Mucosa of rectum (tissue), 2 donors: ENCODE measurements around the gene CHN1.

ENCODE experiments used
- H3K27ac ChIP-seq, 2 donors: one replicate each; pipeline ENCODE4 v1.7.0; 2013; ENCODE audit warnings: inconsistent platforms in 2 of 2, low read depth in 2 of 2, low read length in 2 of 2
- H3K27me3 ChIP-seq, 2 donors: one replicate each; pipeline ENCODE4 v1.7.0; 2013; ENCODE audit warnings: low read length in 2 of 2; ENCODE audit not compliant: control insufficient read depth in 2 of 2, insufficient read depth in 2 of 2
- H3K36me3 ChIP-seq, 2 donors: one replicate each; pipeline ENCODE4 v1.7.0; 2013; ENCODE audit warnings: low read length in 2 of 2; ENCODE audit not compliant: control insufficient read depth in 2 of 2, insufficient read depth in 2 of 2
- H3K4me1 ChIP-seq, 2 donors: one replicate each; pipeline ENCODE4 v1.7.0; 2013; ENCODE audit warnings: low read length in 2 of 2, mild to moderate bottlenecking in 1 of 2; ENCODE audit not compliant: control insufficient read depth in 2 of 2, insufficient read depth in 2 of 2
- H3K4me3 ChIP-seq, 2 donors: one replicate each; pipeline ENCODE4 v1.7.0; 2013; ENCODE audit warnings: low read length in 2 of 2
- H3K9ac ChIP-seq, 2 donors: one replicate each; pipeline ENCODE4 v1.7.0; 2013; ENCODE audit warnings: low read length in 2 of 2, low read depth in 1 of 2, mild to moderate bottlenecking in 1 of 2
- H3K9me3 ChIP-seq, 2 donors: one replicate each; pipeline ENCODE4 v1.7.0; 2013; ENCODE audit warnings: low read length in 2 of 2; ENCODE audit not compliant: control insufficient read depth in 2 of 2
- donor health status: healthy.
- donor health status: Normal muscosa, but diverticular disease.

CHN1 gene

GRCh38 chr2:175030380-175031271, 25.4 kb upstream of the CHN1 start:
- H3K4me3 ChIP-seq, result no peak overlapping the region
- H3K4me1 ChIP-seq, result peaks cover 0 to 4% of the 10 kb centered on the region in 2 donors
- H3K27ac ChIP-seq, result no peak overlapping the region
- no peak overlapping the region for H3K9ac ChIP-seq
- H3K27me3 ChIP-seq, result no peaks in the 10 kb centered on the region
- no peaks in the 10 kb centered on the region for H3K36me3 ChIP-seq
- no peaks in the 10 kb centered on the region for H3K9me3 ChIP-seq

- peak overlapping the region in 1 of 2 donors; percentile 74 for H3K27ac ChIP-seq
- no peaks in the 10 kb centered on the region for H3K27me3 ChIP-seq
- H3K9me3 ChIP-seq, result no peaks in the 10 kb centered on the region
Observed at GRCh38 chr2:175027755-175028154, 22.6 kb upstream of the CHN1 start.

GRCh38 chr2:175026385-175026784, 21.2 kb upstream of the CHN1 start:
- Histone ChIP-seq H3K27me3 (no peaks in the 10 kb centered on the region), H3K27ac (no peak overlapping the region), H3K36me3 (no peaks in the 10 kb centered on the region), H3K4me3 (no peak overlapping the region), H3K9ac (no peak overlapping the region), H3K9me3 (no peaks in the 10 kb centered on the region), H3K4me1 (peaks cover 0 to 4% of the 10 kb centered on the region in 2 donors)

More at GRCh38 chr2:175027755-175028154, 22.6 kb upstream of the CHN1 start:
- Histone ChIP-seq H3K4me3 (no peak overlapping the region), H3K4me1 (peaks cover 0 to 4% of the 10 kb centered on the region in 2 donors), H3K36me3 (no peaks in the 10 kb centered on the region), H3K9ac (no peak overlapping the region)

GRCh38 chr2:175025946-175026345, 20.8 kb upstream of the CHN1 start:
- H3K4me3 ChIP-seq, result no peak overlapping the region
- H3K27ac ChIP-seq, result no peak overlapping the region
- H3K9me3 ChIP-seq, result no peaks in the 10 kb centered on the region

GRCh38 chr2:175025233-175025632, 20.1 kb upstream of the CHN1 start:
- no peaks in the 10 kb centered on the region for H3K36me3 ChIP-seq
- no peak overlapping the region for H3K9ac ChIP-seq
- no peaks in the 10 kb centered on the region for H3K27me3 ChIP-seq
- no peak overlapping the region for H3K4me3 ChIP-seq
- no peaks in the 10 kb centered on the region for H3K9me3 ChIP-seq
- no peak overlapping the region for H3K27ac ChIP-seq
- H3K4me1 ChIP-seq, result peaks cover 0 to 4% of the 10 kb centered on the region in 2 donors

More at GRCh38 chr2:175025946-175026345, 20.8 kb upstream of the CHN1 start:
- peaks cover 0 to 4% of the 10 kb centered on the region in 2 donors for H3K4me1 ChIP-seq
- H3K36me3 ChIP-seq, result no peaks in the 10 kb centered on the region
- no peaks in the 10 kb centered on the region for H3K27me3 ChIP-seq
- H3K9ac ChIP-seq, result no peak overlapping the region

- Histone ChIP-seq H3K27me3 (no peaks in the 10 kb centered on the region), H3K9ac (no peak overlapping the region), H3K4me3 (no peak overlapping the region), H3K9me3 (no peaks in the 10 kb centered on the region), H3K27ac (no peak overlapping the region), H3K36me3 (no peaks in the 10 kb centered on the region), H3K4me1 (peaks cover 0 to 3% of the 10 kb centered on the region in 2 donors)
Observed at GRCh38 chr2:175022923-175023322, 17.7 kb upstream of the CHN1 start.

GRCh38 chr2:175019566-175020327, 14.6 kb upstream of the CHN1 start:
- no peaks in the 10 kb centered on the region for H3K27me3 ChIP-seq
- H3K36me3 ChIP-seq, result no peaks in the 10 kb centered on the region
- H3K4me1 ChIP-seq, result no peaks in the 10 kb centered on the region
- H3K9ac ChIP-seq, result no peak overlapping the region
- H3K27ac ChIP-seq, result no peak overlapping the region
- no peak overlapping the region for H3K4me3 ChIP-seq
- H3K9me3 ChIP-seq, result no peaks in the 10 kb centered on the region

- H3K4me1 ChIP-seq, result no peaks in the 10 kb centered on the region
Observed at GRCh38 chr2:175017618-175018414, 12.6 kb upstream of the CHN1 start.

GRCh38 chr2:175015340-175015739, 10.2 kb upstream of the CHN1 start:
- H3K27me3 ChIP-seq, result no peaks in the 10 kb centered on the region
- H3K4me3 ChIP-seq, result no peak overlapping the region
- no peaks in the 10 kb centered on the region for H3K4me1 ChIP-seq
- no peaks in the 10 kb centered on the region for H3K9me3 ChIP-seq
- no peak overlapping the region for H3K9ac ChIP-seq
- H3K36me3 ChIP-seq, result no peaks in the 10 kb centered on the region
- no peak overlapping the region for H3K27ac ChIP-seq

More at GRCh38 chr2:175017618-175018414, 12.6 kb upstream of the CHN1 start:
- Histone ChIP-seq H3K9me3 (no peaks in the 10 kb centered on the region), H3K4me3 (no peak overlapping the region), H3K9ac (no peak overlapping the region), H3K27ac (no peak overlapping the region), H3K27me3 (no peaks in the 10 kb centered on the region), H3K36me3 (no peaks in the 10 kb centered on the region)
